HG03064 (cell line): ENCODE results near the gene DOK5.
"Not testable (repeated sequence)": the region's sequence is repeated elsewhere in the genome, so short reads cannot be mapped to it uniquely, and the experiment has no call there.

Source experiments
- ATAC-seq: cut with Tn5 transposase; IDR thresholded peaks from one replicate; pipeline ENCODE4 v1.9.1; 2021; ENCODE audit warnings: low read depth; ENCODE audit not compliant: unreplicated experiment

DOK5 gene

DNA sequence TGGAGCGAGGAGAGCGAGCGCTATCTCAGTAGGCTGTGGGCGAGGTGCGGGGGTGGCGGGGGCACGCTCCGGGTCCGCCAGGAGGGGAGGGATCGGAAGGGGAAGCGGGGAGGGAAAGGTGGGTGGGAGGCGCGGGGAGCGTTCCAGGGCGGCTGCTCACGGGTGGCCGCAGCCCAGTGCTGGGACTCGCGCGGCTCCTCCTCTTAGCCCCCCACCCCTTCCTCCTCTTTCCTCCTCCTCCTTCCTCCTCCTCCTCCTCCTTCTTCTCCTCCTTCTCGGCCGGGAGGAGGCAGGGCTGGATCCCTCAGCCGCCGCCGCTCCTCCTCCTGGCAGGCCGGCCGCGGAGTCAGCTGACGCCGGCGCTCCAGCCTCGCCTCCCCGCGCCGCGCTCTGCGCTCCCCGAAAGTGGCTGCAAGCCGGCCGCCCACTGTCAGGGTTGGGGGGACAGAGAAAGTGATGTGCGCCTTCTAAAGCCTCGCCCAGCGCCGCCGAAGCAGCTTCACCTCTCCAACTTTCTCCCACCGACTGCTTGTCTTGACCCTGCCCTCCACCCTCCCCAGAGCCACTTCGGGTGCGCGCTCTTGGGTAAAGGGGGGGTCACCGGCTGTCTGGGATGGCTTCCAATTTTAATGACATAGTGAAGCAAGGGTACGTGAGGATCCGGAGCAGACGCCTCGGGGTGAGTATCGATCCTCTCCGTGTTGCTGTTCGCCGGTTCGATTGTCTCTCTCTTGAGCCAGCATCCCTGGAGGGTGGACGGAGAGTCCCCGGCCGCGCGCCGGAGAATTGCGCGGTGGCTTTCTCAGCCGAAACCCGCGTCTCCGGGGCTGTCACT, at the start of gene DOK5:
TSS of gene DOK5 (plus strand) at position 260 of the 835 bp plus-strand sequence. CDS start at position 614, 354 bp downstream.
- no peak for ATAC-seq

DNA sequence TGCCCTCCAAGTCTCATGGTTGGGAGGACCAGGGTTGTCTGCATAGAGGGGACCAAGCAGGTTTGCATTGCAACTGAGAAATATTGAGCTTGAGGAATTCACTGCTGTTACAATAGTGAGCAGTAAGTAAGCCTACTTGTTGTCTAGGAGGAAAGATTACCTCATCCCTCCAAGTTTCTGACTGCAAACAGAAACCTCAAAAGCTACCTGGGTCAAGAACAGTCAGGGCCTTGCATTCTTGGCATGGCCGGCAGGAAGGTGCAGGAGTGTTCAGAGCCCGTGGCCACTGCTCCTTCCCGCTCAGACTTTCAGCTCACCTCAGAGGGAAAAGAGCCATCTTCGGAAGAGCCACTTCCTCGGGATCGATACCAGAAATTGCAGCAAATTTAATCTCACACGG, 46.0 kb upstream of the DOK5 start:
- no peak for ATAC-seq

DNA sequence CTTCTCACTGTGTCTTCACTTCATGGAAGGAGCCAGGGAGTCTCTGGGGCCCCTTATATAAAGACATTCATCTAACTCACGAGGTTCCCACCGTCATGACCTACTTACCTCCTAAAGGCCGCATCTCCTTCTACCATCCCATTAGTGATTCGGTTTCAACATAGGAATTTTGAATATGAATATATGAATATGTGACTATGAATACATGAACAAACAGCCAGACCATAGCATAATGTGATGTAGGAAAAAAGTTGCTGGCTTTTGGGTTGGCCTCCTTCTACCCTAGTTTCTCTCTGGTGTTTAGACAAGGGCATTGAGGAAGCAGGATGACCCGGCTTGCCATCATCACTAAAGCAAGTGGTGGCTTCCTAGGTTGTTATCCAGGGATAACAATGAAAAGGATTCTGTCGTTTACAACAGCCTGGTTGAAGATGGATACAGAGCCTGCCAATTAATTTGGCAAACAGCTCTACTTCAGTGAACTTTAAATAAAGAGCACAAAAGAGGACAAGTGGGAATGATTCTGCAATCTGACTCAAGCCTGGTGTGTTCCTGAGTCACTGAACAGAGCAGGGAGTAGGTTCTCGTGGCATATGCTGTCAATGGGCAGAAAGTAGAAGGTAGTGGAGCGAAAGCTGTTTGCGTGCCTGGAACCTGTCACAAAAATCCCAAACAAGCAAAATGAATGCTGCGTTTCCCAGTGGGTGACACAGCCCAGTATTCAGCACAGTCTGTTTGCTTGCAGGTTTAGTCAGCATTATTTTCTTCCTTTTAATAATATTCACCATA, 44.0 kb upstream of the DOK5 start:
- no peak for ATAC-seq

DNA sequence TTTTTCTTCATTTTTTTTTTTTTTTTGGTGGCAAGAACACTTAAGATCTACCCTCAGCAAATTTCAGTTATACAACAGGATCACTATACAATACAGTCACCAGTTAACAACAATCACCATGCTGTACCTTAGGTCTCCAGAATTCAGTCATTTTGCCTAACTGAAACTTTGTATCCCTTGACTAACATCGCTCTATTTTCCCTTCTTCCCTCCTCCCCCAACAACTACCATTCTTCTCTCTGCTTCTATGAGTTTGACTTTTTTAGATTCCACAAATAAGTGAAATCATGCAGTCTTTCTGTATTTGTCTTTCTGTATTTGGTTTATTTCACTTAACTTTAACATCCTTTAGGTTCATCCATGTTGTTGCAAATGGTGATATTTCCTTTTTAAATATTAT, 42.4 kb upstream of the DOK5 start:
- ATAC-seq, result no peak

DNA sequence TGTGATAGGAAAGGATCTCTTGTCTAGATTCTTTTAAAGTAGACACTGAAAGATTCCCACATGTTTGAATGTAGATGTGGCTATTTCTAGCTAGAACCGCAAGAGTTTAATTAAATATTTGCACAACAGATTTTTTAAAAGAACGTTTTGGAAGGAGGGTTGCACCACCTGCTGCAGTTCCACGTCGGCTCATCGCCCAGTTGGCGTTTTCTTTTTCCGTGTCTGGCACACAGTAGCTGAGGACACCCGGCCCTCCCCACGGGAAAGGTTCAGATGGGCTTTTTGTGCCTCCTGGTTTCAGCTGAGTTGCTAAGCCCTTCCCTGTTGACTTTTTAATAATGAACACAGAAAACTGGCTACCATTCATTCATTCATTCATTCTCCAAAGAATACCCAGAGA, 41.8 kb upstream of the DOK5 start:
- ATAC-seq, result no peak

DNA sequence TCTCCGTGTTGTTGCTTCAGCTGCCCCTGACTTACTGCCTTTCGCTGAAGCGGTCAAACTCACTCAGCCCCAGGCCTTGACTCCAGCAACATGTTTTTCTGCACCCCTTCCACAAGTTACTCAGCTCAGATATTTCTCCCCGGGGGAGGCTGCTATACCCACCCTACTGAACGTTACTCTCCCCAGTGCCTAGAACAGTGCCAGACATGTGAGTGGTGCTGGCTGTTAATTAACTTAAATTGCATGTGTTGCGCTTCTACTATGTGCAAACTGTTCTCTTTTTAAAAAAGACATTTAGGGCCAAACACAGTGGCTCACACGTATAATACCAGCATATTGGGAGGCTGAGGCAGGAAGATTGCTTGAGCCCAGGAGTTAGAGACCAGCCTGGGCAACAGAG, 41.2 kb upstream of the DOK5 start:
- no peak for ATAC-seq

DNA sequence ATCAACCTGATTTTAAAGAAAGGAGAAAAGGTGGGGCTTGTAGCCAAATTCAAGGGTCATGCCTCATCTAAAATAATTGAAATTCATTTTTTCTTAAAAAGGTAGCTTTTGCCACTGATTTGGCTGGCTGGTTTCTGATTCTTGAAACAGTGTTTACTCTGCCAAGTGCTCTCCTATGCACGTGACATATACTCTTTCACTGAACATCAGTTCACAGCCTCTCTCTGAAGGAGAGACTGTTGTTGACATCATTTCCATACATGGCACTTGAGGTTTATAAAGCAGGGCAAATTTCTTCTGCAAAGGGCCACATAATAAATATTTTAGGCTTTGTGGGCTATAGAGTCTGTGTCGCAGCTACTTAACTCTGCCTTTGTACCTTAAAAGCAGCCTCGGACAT, 40.4 kb upstream of the DOK5 start:
- no peak for ATAC-seq

DNA sequence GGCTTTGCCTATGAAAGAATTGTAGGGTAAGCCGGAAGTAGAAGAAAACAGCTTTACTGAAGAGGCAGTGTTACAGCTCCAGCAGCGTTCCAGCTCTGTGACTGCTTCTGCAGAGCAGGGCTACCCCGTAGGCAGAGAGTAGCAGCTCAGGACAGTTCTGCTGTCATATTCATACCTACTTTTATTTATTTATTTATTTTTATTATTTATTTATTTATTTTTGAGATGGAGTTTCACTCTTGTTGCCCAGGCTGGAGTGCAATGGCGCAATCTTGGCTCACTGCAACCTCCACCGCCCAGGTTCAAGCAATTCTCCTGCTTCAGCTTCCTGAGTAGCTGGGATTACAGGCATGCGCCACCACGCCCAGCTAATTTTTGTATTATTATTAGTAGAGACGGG, 39.0 kb upstream of the DOK5 start:
- not testable (repeated sequence) for ATAC-seq

DNA sequence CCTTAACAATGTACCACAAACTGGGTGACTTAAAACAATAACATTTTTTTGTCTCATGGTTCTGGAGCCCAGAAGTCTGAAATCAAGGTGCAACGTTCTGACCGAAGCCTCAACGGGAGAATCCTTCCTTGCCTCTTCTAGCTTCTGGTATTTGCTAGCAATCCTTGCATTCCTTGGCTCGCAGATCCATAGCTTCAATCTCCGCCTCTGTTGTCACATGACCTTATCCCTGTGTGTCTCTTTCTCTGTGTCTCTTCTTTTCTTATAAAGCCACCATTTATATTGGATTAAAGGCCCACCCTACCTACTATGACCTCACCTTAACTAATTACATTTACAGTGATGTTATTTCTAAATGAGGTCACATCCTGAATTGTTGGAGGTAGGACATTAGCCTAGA, 37.2 kb upstream of the DOK5 start:
- no peak for ATAC-seq

DNA sequence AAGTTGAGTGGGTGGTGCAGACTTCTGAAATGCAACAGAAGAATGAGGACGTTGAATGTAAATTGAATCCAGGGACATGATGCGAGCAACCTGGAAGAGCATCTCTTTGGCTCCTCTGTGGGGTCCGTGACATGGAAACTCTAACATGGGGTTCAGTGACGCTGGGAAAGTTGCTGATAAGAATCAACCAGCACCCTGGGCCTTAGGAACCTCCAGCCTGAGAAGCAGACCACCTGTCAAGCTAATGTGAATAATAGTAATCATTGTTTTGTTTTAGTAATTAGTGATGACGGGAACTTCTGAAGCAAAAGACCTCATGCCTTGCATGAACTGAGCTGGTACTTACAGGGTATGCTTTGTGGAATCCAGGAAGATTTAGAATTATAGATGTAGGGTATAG, 25.2 kb upstream of the DOK5 start:
- no peak for ATAC-seq

DNA sequence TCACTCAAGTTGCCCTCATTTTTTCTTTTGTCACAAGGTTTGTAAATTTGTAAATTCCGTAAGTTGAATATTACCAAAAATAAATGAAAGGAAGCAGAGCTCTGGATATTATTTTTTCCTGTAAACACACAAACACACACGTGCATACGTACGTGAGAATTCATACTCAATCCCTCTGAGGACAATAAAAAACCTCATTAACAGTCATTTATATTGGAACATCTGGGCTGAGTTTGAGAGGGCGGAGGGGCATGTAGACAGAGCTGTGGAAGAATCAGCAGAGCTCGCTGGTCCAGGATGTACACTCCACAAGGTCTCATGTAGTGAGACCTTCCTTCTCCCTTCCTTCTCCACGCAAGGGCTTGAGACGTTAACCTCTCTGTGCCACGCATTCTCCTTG, 24.2 kb upstream of the DOK5 start:
- ATAC-seq, result no peak

DNA sequence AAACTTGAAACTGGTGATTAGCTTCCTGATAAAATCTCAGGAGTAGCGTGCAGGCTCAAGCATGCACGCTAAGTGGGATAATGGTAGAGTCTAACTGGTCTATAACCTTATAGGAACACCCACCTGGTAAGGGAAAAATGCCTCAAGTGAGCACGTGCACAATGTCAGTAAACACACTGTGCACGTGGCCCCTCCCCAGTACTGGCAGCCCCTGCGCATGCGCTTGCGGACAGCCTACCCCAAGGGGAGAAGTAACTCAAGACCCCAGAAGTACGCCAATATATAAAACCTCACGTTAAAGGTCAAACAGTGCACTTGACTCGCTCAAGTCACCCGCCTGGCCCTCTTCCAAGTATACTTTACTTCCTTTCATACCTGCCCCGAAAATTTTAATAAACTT, 23.1 kb upstream of the DOK5 start:
- ATAC-seq, result no peak

DNA sequence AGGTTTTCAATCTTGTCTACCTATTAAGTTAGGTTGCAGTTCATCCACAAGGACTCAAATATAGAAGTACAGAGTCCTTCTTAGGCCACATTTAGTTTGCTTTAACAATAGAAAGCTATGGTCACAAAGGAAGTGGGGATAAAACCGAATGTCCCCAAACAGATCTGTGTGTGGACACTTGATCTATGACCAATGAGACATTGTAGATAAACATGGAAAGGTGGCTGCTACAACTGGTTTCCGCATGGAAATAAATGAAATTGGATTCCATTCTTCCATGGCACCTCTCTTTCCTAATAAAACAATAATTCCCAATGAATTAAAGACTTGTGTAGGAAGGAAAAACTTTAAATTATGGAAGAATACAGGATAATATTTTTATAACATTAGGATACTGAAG, 20.4 kb upstream of the DOK5 start:
- ATAC-seq, result no peak

DNA sequence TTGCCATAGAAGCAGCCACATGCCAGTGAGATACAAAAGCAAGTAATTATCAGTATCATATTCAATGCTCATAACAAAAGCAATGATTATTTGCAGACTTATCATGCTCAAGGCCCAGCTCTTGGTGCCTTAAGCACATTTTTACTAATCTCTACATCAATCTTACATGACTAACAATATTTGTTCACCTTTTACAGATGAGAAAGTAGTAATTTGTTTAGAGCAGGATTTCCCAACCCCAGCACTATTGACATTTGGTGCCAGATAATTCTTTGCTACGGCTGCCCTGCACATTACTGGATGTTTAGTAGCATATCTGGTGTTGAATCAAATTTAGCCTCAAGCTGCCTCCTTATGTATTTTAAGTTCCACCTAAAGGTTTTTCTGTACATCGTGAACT, 19.0 kb upstream of the DOK5 start:
- ATAC-seq, result no peak

DNA sequence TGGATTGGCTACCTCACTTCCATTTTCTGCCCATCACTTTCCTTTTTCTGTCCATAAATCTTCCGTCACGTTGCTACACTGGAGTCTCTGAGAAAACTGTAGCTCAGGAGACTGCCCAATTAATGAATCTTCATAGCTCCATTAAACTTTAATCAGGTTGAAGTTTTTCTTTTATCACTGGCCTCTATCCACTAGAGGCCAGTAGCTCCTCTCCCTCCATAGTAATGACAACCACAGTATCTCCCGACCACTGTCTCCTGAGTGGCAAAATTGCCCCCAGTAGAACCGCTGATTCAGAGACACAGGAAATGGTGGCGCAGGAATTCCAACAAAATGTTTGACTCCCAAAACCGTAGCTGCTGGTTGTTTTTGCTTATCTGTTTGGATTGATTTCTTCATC, 18.4 kb upstream of the DOK5 start:
- ATAC-seq, result no peak

DNA sequence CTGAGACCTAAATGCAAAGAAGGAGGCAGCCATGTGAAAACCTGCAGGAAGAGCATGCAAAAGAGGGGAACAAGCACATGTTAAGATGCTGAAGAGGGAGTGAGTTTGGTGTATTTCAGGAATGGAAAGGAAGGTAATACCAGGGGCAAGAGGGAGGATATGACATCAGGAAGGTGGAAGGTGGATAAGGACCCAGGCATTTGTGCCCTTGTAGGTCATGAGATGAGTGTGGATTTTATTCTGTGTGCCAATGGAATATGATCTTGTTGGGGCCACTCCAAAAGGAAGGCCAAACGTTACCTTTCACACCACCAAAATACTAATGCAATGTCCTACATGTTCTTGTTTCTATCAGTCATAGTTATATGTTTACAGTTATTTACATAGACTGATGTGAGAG, 17.2 kb upstream of the DOK5 start:
- no peak for ATAC-seq

DNA sequence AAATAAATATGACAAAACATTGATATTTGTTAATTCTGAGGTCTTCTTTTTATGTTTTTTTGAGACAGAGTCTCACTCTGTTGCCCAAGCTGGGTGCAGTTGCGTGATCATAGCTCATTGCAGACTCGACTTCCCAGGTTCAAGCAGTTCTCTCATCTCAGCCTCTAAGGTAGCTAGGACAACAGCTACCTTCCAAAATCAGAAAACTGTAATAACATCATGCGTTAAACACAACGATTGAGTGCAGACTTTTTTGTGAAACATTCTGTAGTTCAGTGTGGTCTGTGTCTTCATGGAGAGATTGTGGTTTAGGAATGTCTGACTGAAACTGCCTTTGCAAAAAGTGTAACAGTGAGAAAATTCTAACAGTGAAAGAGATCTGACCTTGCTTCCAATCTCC, 16.1 kb upstream of the DOK5 start:
- ATAC-seq, result no peak

DNA sequence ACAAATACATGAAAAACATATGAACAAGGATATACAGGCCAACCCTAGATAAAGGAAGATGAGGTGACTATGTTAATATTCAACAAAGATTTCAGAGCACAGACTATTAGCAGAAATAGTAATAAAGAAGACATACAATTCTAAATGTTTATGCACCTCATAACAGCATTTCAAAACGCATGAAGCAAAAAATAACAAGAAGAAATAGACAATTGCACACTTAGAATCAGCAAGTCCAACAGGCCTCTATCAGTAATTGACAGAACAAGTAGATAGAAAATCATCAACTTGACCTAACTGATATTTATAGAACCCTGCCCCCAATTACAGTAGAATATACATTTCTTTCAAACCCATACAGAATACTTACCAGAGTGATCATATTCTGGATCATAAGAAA, 11.4 kb upstream of the DOK5 start:
- no peak for ATAC-seq

DNA sequence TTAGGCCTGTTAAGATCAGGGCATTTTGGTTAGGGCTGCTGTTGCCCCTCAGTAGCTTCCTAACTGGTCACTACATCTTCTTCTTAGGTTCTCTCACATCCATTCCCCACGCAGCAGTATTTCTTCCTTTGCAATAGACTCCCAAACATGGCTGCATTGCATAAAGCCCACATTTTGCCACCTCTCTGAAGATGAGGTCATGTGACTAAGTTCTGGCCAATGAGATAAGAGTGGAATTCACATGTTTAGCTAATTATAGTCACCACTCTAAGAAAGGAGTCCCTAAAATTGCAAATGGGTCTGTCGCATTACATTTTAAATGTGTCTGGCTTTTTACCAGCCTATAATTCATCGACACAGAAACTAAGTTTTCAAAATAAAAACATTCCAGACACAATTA, 9.3 kb upstream of the DOK5 start:
- ATAC-seq, result no peak

DNA sequence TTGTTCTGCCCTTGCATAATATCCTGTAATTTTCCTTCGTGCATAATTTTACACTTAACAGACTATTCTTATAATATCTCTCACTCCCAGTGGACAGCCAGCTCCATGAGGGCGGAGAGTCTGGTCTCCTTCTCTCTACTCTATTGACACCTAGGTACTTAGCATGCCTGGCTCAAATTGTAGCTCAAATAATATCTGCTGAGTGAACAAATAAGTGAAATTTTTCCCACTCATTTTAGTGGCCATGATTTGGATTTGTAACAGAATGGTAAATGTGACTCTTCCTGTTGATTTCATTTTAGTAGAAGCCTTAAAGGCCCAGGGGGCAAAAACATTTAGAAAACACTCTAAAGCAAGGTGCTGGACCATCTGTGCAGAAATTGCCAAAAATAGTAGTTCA, 7.8 kb upstream of the DOK5 start:
- no peak for ATAC-seq

DNA sequence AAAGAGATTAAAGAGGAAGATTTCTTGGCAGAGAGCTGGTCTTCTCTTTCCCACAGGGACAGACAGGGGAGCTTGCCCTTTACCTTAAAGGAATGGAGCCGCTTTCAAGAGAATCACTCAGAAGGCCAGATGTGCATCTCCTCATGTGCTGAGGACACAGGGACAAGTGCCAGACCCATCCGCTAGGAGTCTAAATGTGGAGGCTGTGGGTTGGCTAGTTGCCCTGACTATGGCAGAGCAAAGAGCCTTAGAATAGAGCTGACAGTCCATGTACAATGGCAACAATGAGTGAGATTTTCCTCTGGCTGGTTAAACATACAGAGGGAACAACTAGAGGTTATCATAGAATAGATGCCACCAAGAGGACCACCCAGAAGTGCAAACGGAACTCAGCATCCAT, 7.3 kb upstream of the DOK5 start:
- ATAC-seq, result no peak

DNA sequence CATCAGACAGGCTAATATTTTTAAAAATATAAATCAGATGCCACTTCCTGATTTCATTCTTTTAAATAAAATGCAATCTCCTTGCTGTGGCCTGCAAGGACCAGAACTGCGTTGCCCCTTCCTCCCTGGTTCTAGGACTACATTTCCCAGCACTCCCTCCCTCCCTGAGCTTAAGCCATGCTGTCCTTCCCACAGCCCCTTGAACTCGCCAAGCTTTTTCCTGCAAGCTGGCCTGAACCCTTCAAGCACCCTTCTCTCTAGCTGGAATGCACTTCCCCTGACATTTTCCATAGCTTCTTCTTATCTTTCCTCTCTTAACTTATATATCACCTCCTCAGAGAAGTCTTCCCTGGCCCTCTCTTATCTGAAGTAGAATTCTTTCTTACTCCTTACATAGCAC, 6.1 kb upstream of the DOK5 start:
- no peak for ATAC-seq
